ENCODE data around the gene DNAAF5.
A peak's percentile ranks its signal among the peaks of the same experiment; 100 is the strongest.

Gene DNAAF5

DNA sequence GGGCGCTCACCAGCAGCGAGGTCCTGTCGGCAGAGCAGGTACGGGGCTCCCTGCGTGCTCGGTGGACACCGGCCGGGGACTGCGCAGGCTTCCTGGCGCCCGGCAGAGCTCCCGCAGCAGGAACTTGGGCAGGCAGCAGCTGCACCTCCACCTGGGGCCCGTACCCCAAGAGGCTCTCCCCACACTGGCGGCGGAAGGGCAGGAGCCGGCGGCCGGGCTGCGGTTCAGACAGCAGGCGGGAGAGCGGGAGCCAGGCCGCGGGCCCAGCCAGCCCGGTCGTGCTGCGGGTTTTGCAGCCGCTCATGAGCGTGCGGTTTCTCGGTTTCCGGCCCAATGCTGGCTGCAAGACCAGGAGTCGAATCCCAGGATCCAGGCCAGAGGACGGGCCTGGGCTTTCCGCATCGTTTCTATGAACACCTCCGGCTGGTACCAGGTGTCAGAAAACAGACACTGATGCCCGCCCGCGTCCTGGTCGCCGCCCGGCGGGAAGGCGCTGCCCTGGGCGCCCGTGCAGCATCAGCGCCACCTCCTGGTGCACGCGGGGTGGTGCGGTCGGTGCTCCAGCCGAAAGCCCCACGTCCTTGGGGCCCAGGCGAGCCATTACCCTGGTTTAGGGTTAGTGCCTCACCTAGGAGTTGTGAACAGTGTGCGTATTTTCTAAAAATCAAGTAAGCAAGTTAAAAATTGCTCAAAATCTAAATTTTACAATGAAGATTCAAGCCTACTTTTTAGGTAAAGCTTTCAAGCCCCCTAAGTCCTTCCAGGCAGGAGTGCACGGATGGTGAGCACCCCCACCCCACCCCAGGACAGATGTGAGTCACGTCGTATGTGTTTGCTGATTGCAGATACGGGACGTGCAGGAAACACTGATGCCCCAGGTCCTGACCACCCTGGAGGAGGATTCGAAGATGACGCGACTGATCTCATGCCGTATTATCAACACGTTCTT lies 47.9 kb downstream of the DNAAF5 start:
- DNase-seq: peak; percentile 60
- Histone ChIP-seq H3K36me3 (ENCODE audit: control insufficient read depth, insufficient read depth, low read length) (peaks cover 4% of the 10 kb centered on the region), H3K4me1 (ENCODE audit: control insufficient read depth, low read depth, low read length) (no peaks in the 10 kb centered on the region), H2BK5ac (ENCODE audit: low read length) (no peak overlapping the region), H3K4me3 (ENCODE audit: low read length) (no peak overlapping the region), H3K4me2 (ENCODE audit: low read length) (no peak overlapping the region), H3K56ac (ENCODE audit: low read length) (peak overlapping the region; percentile 49), H3K23ac (ENCODE audit: low read length) (no peak overlapping the region), H3K18ac (ENCODE audit: low read length) (no peak overlapping the region), H3K79me1 (ENCODE audit: low read length) (no peaks in the 10 kb centered on the region), H2AK5ac (ENCODE audit: low read length) (no peak overlapping the region), H3K27me3 (ENCODE audit: insufficient read depth, low read length, poor library complexity) (no peaks in the 10 kb centered on the region), H4K8ac (ENCODE audit: low read depth, low read length) (no peak overlapping the region), H3K4ac (ENCODE audit: low read depth, low read length) (no peak overlapping the region), H4K5ac (ENCODE audit: low read length) (no peak overlapping the region), H2BK15ac (replicated peaks; ENCODE audit: low read depth) (no peak overlapping the region), H3K79me2 (ENCODE audit: control insufficient read depth, insufficient read depth, low read length) (no peaks in the 10 kb centered on the region), H2BK120ac (ENCODE audit: low read depth, low read length) (no peak overlapping the region), H3K27ac (ENCODE audit: low read depth, low read length) (no peak overlapping the region), H3K9ac (ENCODE audit: low read length) (no peak overlapping the region)
- WGBS (ENCODE audit: extremely low coverage, insufficient coverage, low lambda C conversion rate): no CpG with 5 or more reads among the region's 65 CpGs

GRCh38 chr7:776381-776780 lies 49.9 kb downstream of the DNAAF5 start:
- Histone ChIP-seq H3K9ac (ENCODE audit: low read length) (no peak overlapping the region), H2BK120ac (ENCODE audit: low read depth, low read length) (no peak overlapping the region), H4K5ac (ENCODE audit: low read length) (no peak overlapping the region), H3K23ac (ENCODE audit: low read length) (no peak overlapping the region), H3K79me1 (ENCODE audit: low read length) (no peaks in the 10 kb centered on the region), H3K4me2 (ENCODE audit: low read length) (no peak overlapping the region), H3K4me3 (ENCODE audit: low read length) (no peak overlapping the region), H3K4me1 (ENCODE audit: control insufficient read depth, low read depth, low read length) (no peaks in the 10 kb centered on the region), H2AK5ac (ENCODE audit: low read length) (no peak overlapping the region), H4K8ac (ENCODE audit: low read depth, low read length) (no peak overlapping the region), H3K36me3 (ENCODE audit: control insufficient read depth, insufficient read depth, low read length) (peaks cover 4% of the 10 kb centered on the region), H3K18ac (ENCODE audit: low read length) (no peak overlapping the region), H3K4ac (ENCODE audit: low read depth, low read length) (no peak overlapping the region), H3K56ac (ENCODE audit: low read length) (no peak overlapping the region), H2BK5ac (ENCODE audit: low read length) (no peak overlapping the region), H3K79me2 (ENCODE audit: control insufficient read depth, insufficient read depth, low read length) (no peaks in the 10 kb centered on the region), H2BK15ac (replicated peaks; ENCODE audit: low read depth) (no peak overlapping the region), H3K27me3 (ENCODE audit: insufficient read depth, low read length, poor library complexity) (no peaks in the 10 kb centered on the region), H3K27ac (ENCODE audit: low read depth, low read length) (no peak overlapping the region)
- WGBS (ENCODE audit: extremely low coverage, insufficient coverage, low lambda C conversion rate): no CpG with 5 or more reads among the region's 10 CpGs
- no peak for DNase-seq

DNA sequence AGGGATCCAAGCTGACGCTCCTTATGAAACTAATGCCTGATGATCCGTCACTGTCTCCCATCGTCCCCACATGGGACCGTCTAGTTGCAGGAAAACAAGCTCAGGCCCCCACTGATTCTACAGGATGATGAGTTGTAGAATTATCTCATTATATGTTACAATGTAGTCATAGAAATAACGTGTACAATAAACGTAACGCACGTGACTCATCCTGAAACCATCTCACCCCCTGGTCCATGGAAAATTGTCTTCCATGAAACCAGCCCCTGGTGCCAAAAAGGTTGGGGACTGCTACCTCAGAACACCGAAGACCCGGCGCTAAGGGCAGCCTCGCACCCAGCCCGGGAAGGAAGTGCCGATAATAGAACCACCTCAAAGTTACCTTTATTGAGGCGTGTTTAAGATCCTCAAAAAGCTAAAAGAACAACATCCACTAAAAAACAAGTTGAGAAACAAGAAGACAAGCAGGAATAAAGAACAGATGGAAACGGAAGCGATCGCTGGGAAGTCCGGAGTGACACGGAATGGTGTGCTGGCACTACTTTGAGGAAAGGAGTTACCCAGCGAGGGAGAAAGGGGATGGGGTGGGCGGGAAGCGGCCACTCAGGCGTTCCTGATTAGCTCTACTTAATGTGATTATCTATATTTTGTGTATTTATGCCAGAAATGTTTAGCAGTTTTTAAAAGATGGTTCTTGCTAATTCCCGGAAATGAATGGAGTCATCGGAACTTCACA lies 50.7 kb downstream of the DNAAF5 start:
- Histone ChIP-seq H3K36me3 (ENCODE audit: control insufficient read depth, insufficient read depth, low read length) (peaks cover 4% of the 10 kb centered on the region), H3K27me3 (ENCODE audit: insufficient read depth, low read length, poor library complexity) (no peaks in the 10 kb centered on the region), H3K23ac (ENCODE audit: low read length) (no peak overlapping the region), H2AK5ac (ENCODE audit: low read length) (no peak overlapping the region), H3K4me3 (ENCODE audit: low read length) (no peak overlapping the region), H3K79me2 (ENCODE audit: control insufficient read depth, insufficient read depth, low read length) (no peaks in the 10 kb centered on the region), H3K4me2 (ENCODE audit: low read length) (no peak overlapping the region), H3K27ac (ENCODE audit: low read depth, low read length) (no peak overlapping the region), H3K4me1 (ENCODE audit: control insufficient read depth, low read depth, low read length) (no peaks in the 10 kb centered on the region), H2BK5ac (ENCODE audit: low read length) (no peak overlapping the region), H3K18ac (ENCODE audit: low read length) (no peak overlapping the region), H3K4ac (ENCODE audit: low read depth, low read length) (no peak overlapping the region), H3K9ac (ENCODE audit: low read length) (no peak overlapping the region), H3K56ac (ENCODE audit: low read length) (no peak overlapping the region), H2BK120ac (ENCODE audit: low read depth, low read length) (no peak overlapping the region), H3K79me1 (ENCODE audit: low read length) (no peaks in the 10 kb centered on the region), H2BK15ac (replicated peaks; ENCODE audit: low read depth) (no peak overlapping the region), H4K5ac (ENCODE audit: low read length) (no peak overlapping the region), H4K8ac (ENCODE audit: low read depth, low read length) (no peak overlapping the region)
- DNase-seq: no peak
- no CpG with 5 or more reads among the region's 26 CpGs for WGBS (ENCODE audit: extremely low coverage, insufficient coverage, low lambda C conversion rate)

- Histone ChIP-seq H4K8ac (ENCODE audit: low read depth, low read length) (no peak overlapping the region), H3K4ac (ENCODE audit: low read depth, low read length) (no peak overlapping the region), H3K27me3 (ENCODE audit: insufficient read depth, low read length, poor library complexity) (no peaks in the 10 kb centered on the region), H3K56ac (ENCODE audit: low read length) (no peak overlapping the region), H2BK120ac (ENCODE audit: low read depth, low read length) (no peak overlapping the region), H3K27ac (ENCODE audit: low read depth, low read length) (no peak overlapping the region), H3K79me2 (ENCODE audit: control insufficient read depth, insufficient read depth, low read length) (no peaks in the 10 kb centered on the region), H3K79me1 (ENCODE audit: low read length) (no peaks in the 10 kb centered on the region), H2AK5ac (ENCODE audit: low read length) (no peak overlapping the region), H4K5ac (ENCODE audit: low read length) (no peak overlapping the region), H2BK15ac (replicated peaks; ENCODE audit: low read depth) (no peak overlapping the region), H3K4me2 (ENCODE audit: low read length) (no peak overlapping the region), H3K9ac (ENCODE audit: low read length) (no peak overlapping the region), H3K18ac (ENCODE audit: low read length) (no peak overlapping the region), H3K4me1 (ENCODE audit: control insufficient read depth, low read depth, low read length) (no peaks in the 10 kb centered on the region), H3K4me3 (ENCODE audit: low read length) (no peak overlapping the region), H3K23ac (ENCODE audit: low read length) (no peak overlapping the region), H2BK5ac (ENCODE audit: low read length) (no peak overlapping the region), H3K36me3 (ENCODE audit: control insufficient read depth, insufficient read depth, low read length) (peaks cover 4% of the 10 kb centered on the region)
- no peak for DNase-seq
- WGBS (ENCODE audit: extremely low coverage, insufficient coverage, low lambda C conversion rate): no CpG with 5 or more reads among the region's 16 CpGs
Measured at GRCh38 chr7:777728-778078, 51.2 kb downstream of the DNAAF5 start.

- no peaks in the 10 kb centered on the region for H3K79me2 ChIP-seq (ENCODE audit: control insufficient read depth, insufficient read depth, low read length)
- H2AK5ac ChIP-seq (ENCODE audit: low read length): no peak overlapping the region
Measured at GRCh38 chr7:778271-778967, 51.9 kb downstream of the DNAAF5 start.

More at GRCh38 chr7:778271-778967, 51.9 kb downstream of the DNAAF5 start:
- no peak overlapping the region for H3K23ac ChIP-seq (ENCODE audit: low read length)
- H3K27ac ChIP-seq (ENCODE audit: low read depth, low read length): no peak overlapping the region
- no CpG with 5 or more reads among the region's 23 CpGs for WGBS (ENCODE audit: extremely low coverage, insufficient coverage, low lambda C conversion rate)
- no peaks in the 10 kb centered on the region for H3K79me1 ChIP-seq (ENCODE audit: low read length)
- no peak for DNase-seq
- no peak overlapping the region for H3K4me3 ChIP-seq (ENCODE audit: low read length)
- H2BK5ac ChIP-seq (ENCODE audit: low read length): no peak overlapping the region
- H3K36me3 ChIP-seq (ENCODE audit: control insufficient read depth, insufficient read depth, low read length): peaks cover 4% of the 10 kb centered on the region
- H3K4ac ChIP-seq (ENCODE audit: low read depth, low read length): no peak overlapping the region
- H3K9ac ChIP-seq (ENCODE audit: low read length): no peak overlapping the region
- no peak overlapping the region for H2BK15ac ChIP-seq (replicated peaks; ENCODE audit: low read depth)
- no peak overlapping the region for H3K18ac ChIP-seq (ENCODE audit: low read length)
- H4K5ac ChIP-seq (ENCODE audit: low read length): no peak overlapping the region
- H4K8ac ChIP-seq (ENCODE audit: low read depth, low read length): no peak overlapping the region
- no peaks in the 10 kb centered on the region for H3K27me3 ChIP-seq (ENCODE audit: insufficient read depth, low read length, poor library complexity)
- no peak overlapping the region for H3K4me2 ChIP-seq (ENCODE audit: low read length)
- H2BK120ac ChIP-seq (ENCODE audit: low read depth, low read length): no peak overlapping the region
- no peaks in the 10 kb centered on the region for H3K4me1 ChIP-seq (ENCODE audit: control insufficient read depth, low read depth, low read length)
- H3K56ac ChIP-seq (ENCODE audit: low read length): no peak overlapping the region

Measured in mesendoderm (in vitro differentiated cells).